Heart right ventricle (tissue), 16 donors: ENCODE measurements around the gene DNPEP. TPM values are rescaled to one million over a fixed set of nuclear protein-coding genes. Genes with fewer than 3 reads are reported as not detected.

Experiments used
- ATAC-seq, 8 donors: fragments of 200-7000 bp; cut with Tn5 transposase; one replicate each; pipeline ENCODE4 v1.9.1; 2020; ENCODE audit warnings: mild to moderate bottlenecking in 8 of 8, moderate library complexity in 8 of 8, moderate number of reproducible peaks in 1 of 8
- DNase-seq, 2 donors: peaks; one replicate each; pipeline ENCODE4 v3.0.0-alpha.2; 2020
- H3K27ac ChIP-seq, 10 donors: fragments of 200-600 bp; sonication (generic) in 2 of 10; one replicate each; pipeline versions ENCODE4 v1.5.0 to v1.8.0; 2020 to 2022; ENCODE audit warnings: mild to moderate bottlenecking in 3 of 10
- H3K27me3 ChIP-seq, 7 donors: fragments of 200-600 bp; one replicate each; pipeline ENCODE4 v1.8.0; 2021 to 2022; ENCODE audit warnings: mild to moderate bottlenecking in 2 of 7
- H3K36me3 ChIP-seq, 9 donors: fragments of 200-600 bp; sonication (generic) in 1 of 9; one replicate each; pipeline versions ENCODE4 v1.5.0 to v1.8.0; 2020 to 2022; ENCODE audit warnings: mild to moderate bottlenecking in 2 of 9
- H3K4me1 ChIP-seq, 9 donors: fragments of 200-600 bp; sonication (generic) in 1 of 9; one replicate each; pipeline versions ENCODE4 v1.5.0 to v1.8.0; 2020 to 2022; ENCODE audit warnings: mild to moderate bottlenecking in 4 of 9
- H3K4me3 ChIP-seq, 10 donors: fragments of 200-600 bp; sonication (generic) in 2 of 10; one replicate each; pipeline versions ENCODE4 v1.5.0 to v1.8.0; 2020 to 2022; ENCODE audit warnings: mild to moderate bottlenecking in 7 of 10, moderate library complexity in 2 of 10
- H3K9me3 ChIP-seq, 11 donors: fragments of 200-600 bp in 10 of 11; sonication (generic) in 2 of 11; one replicate each; pipeline versions ENCODE4 v1.5.0 to v1.8.0; 2013 to 2022; ENCODE audit warnings: mild to moderate bottlenecking in 2 of 11, control low read depth in 1 of 11, moderate library complexity in 1 of 11
- CTCF ChIP-seq, 9 donors: fragments of 200-600 bp; sonication (generic) in 2 of 9; IDR thresholded peaks; one replicate each; pipeline versions ENCODE4 v1.5.0 to v1.8.0; 2021 to 2022; ENCODE audit warnings: antibody characterized with exemption in 9 of 9, mild to moderate bottlenecking in 5 of 9, moderate library complexity in 1 of 9
- WGBS, 2 donors: extraction: QIAGEN DNeasy Blood & Tissue Kit; methylation state at CpG; one replicate each; pipeline ENCODE4 v1.1.7; 2013; ENCODE audit warnings: inconsistent platforms in 1 of 2; 5-methylcytosine and 5-hydroxymethylcytosine counted together
- intact Hi-C, 10 donors: fragments of 100-400 bp; cut with DNase I; formaldehyde crosslinking; loops; one replicate each; pipeline versions ENCODE4 v1.11.1 to v1.14.2; 2022
- long read RNA-seq, 3 donors: library from polyadenylated mRNA; unstranded; transcript quantifications; one replicate each; pipeline ENCODE4 v2.0.0, GENCODE V29; 2020 to 2021
- polyA plus RNA-seq, 2 donors: library from polyadenylated mRNA; stranded (reverse); fragments of 200-250 nt; gene quantifications; one replicate each; pipeline ENCODE4 v1.2.3, GENCODE V29; 2013
- total RNA-seq, 10 donors: library from RNA; stranded (reverse); fragmentation: NEBNext Ultra II Directional in 3 of 10; extraction: Animal tissue kit (Norgen Biotek cat#: 25700) in 3 of 10; gene quantifications; one replicate each; pipeline versions ENCODE4 v1.2.1 to v1.2.4, GENCODE V29; 2021 to 2023
- donor health status: Arrhythmogenic right ventricular cardiomyopathy.
- donor health status: ischemic (EF 13 %, LVEDD 7.1; RV severe dilation, severe dysfunction).
- donor health status: healthy with polysubstance abuse.
- donor health status: DM: no; HTN: yes; CAD: no.
- donor health status: DM: no; HTN: no; CAD: no.
- donor health status: ischemic (EF 25% LVEDD 6.9; RV normal size, moderate dysfunction).
- donor health status: ischemic (EF 25% LVEDD 5.7; RV mildly dilated, moderate dysfunction).
- donor health status: healthy.
- donor health status: DM: yes; HTN: yes; CAD: no.
- donor health status: Ischemic cardiomyopathy.
- donor health status: ischemic (EF 35%, LVEDD 5.7; RV mildly dilated, moderate dysfunction).
- donor health status: nonischemic (EF 11% LVEDD 7.7; RV severe dilation, severe dysfunction).
- donor health status: DM: yes; HTN: yes; CAD: no.
- donor health status: PGD.
- donor health status: ischemic (EF 29% LVEDD 5.4; RV normal size, mild dysfunction).
- donor health status: nonischemic (EF 23%, LVEDD 6.1; RV moderate dilation, normal function).

The DNPEP gene
- total RNA-seq (100 to 1,000 TPM in 1 of 10 donors, 10 to 100 TPM in 9; 56.1 to 110 (median 74.0) TPM), polyA plus RNA-seq (10 to 100 TPM; 56.3 to 68.5 TPM)
- long read RNA-seq, donor 1, transcript DNPEP-201 (15 exons, 2,425 nt): major isoform, 137 of 190 reads
- long read RNA-seq, donor 1, transcript DNPEP-203 (15 exons, 1,657 nt): minor isoform, 7 of 190 reads
- long read RNA-seq, donor 1, transcript DNPEP-217 (15 exons, 2,408 nt): minor isoform, 8 of 190 reads
- long read RNA-seq, donor 1, partial matches to known transcripts: 20 of 190 reads
- long read RNA-seq, donor 1, other reads (novel, unspliced or antisense): 18 of 190 reads
- long read RNA-seq, donor 2, transcript DNPEP-201 (15 exons, 2,425 nt): major isoform, 123 of 187 reads
- long read RNA-seq, donor 2, transcript DNPEP-203 (15 exons, 1,657 nt): minor isoform, 13 of 187 reads
- long read RNA-seq, donor 2, transcript DNPEP-217 (15 exons, 2,408 nt): minor isoform, 9 of 187 reads
- long read RNA-seq, donor 2, partial matches to known transcripts: 21 of 187 reads
- long read RNA-seq, donor 2, other reads (novel, unspliced or antisense): 21 of 187 reads
- long read RNA-seq, donor 3, transcript DNPEP-217 (15 exons, 2,408 nt): minor isoform, 21 of 158 reads
- long read RNA-seq, donor 3, transcript DNPEP-203 (15 exons, 1,657 nt): minor isoform, 12 of 158 reads
- long read RNA-seq, donor 3, transcript DNPEP-201 (15 exons, 2,425 nt): major isoform, 67 of 158 reads
- long read RNA-seq, donor 3, partial matches to known transcripts: 43 of 158 reads
- long read RNA-seq, donor 3, other reads (novel, unspliced or antisense): 15 of 158 reads

- WGBS, 2 donors: 1% methylated on average over 58 to 72 of the region's 76 CpGs
- Histone ChIP-seq H3K4me3 (peak within 1 kb of the TSS; percentile 82 to 99 (median 90)), H3K4me1 (peaks cover 5 to 29% (median 13%) of the 10 kb centered on the region in 9 donors), H3K27ac (peak within 1 kb of the TSS; percentile 93 to 97 (median 97)), H3K9me3 (peaks cover 0 to 4% (median 0%) of the 10 kb centered on the region in 11 donors), H3K27me3 (no peaks in the 10 kb centered on the region), H3K36me3 (peaks cover 0 to 42% (median 23%) of the 10 kb centered on the region in 9 donors)
- intact Hi-C loops: loop anchor here in 5 of 10 donors (1.0 to 10.0 kb wide), 5 partner anchors 110 to 223 kb away; partner anchors contain the start of genes CNPPD1 (in 4 of the 5), RETREG2 (in 4 of the 5), SLC23A3 (in 2 of the 5) and GMPPA (in 1 of the 5)
- TF ChIP-seq CTCF (IDR thresholded peaks at IDR 0.05): no peak
- ATAC-seq (peak; percentile 71 to 84 (median 82)), DNase-seq (peak; percentile 84 to 97)
Measured at GRCh38 chr2:219387306-219388120, at the start of gene DNPEP. Gene DNPEP (minus strand): TSS chr2:219387912. CDS start chr2:219387794, 118 bp downstream.

GRCh38 chr2:219437141-219437540 is 49.4 kb upstream of the DNPEP start:
- 51 to 54% methylated on average over 3 of the region's 3 CpGs for WGBS, 2 donors
- DNase-seq: no peak
- Histone ChIP-seq H3K27ac (peak overlapping the region in 7 of 10 donors; percentile 15 to 99 (median 94)), H3K27me3 (peaks cover 0 to 73% (median 34%) of the 10 kb centered on the region in 7 donors), H3K4me1 (peaks cover 3 to 58% (median 15%) of the 10 kb centered on the region in 9 donors), H3K36me3 (no peaks in the 10 kb centered on the region), H3K9me3 (no peaks in the 10 kb centered on the region), H3K4me3 (no peak overlapping the region)
- ATAC-seq: peak in 1 of 8 donors; percentile 15
- no peak for TF ChIP-seq CTCF (IDR thresholded peaks at IDR 0.05)
- intact Hi-C loops: no loop called here

- H3K36me3 ChIP-seq: no peaks in the 10 kb centered on the region
- peak overlapping the region in 2 of 10 donors; percentile 57 to 59 for H3K4me3 ChIP-seq
- DNase-seq: no peak
- no peaks in the 10 kb centered on the region for H3K9me3 ChIP-seq
- ATAC-seq: no peak
- H3K27ac ChIP-seq: peak overlapping the region in 9 of 10 donors; percentile 5 to 99 (median 27)
- 70 to 72% methylated on average over 5 of the region's 5 CpGs for WGBS, 2 donors
- peaks cover 0 to 68% (median 32%) of the 10 kb centered on the region in 7 donors for H3K27me3 ChIP-seq
- TF ChIP-seq CTCF (IDR thresholded peaks at IDR 0.05): no peak
- H3K4me1 ChIP-seq: peaks cover 3 to 55% (median 14%) of the 10 kb centered on the region in 9 donors
- intact Hi-C loops: no loop called here
Measured at GRCh38 chr2:219436491-219436890, 48.8 kb upstream of the DNPEP start.
